Activated naive CD4-positive, alpha-beta T cell treated with anti-CD3 and anti-CD28 coated beads, Interleukin-2, amount 10 ng/mL, durations not matched to agents 7 days and 5 days (primary cell): Measurements from ENCODE around the gene IFNA17.
"Not testable (repeated sequence)": the region's sequence is repeated elsewhere in the genome, so short reads cannot be mapped to it uniquely, and the experiment has no call there.

ENCODE experiments used
- CTCF ChIA-PET: fragments of 350-600 bp; sonication (Branson Sonifier 250); formaldehyde crosslinking; loops from one replicate; lab custom pipeline; 2021; ENCODE audit warnings: antibody characterized with exemption; lab: Charles Lee
- DNase-seq: peaks from one replicate; pipeline ENCODE4 v3.0.0-alpha.2; 2020
- H3K27ac Mint-ChIP-seq: one replicate; pipeline ENCODE4 v1.8.0; 2021; ENCODE audit warnings: mild to moderate bottlenecking, moderate library complexity, mixed read lengths
- H3K27me3 Mint-ChIP-seq: one replicate; pipeline ENCODE4 v1.8.0; 2021; ENCODE audit warnings: mild to moderate bottlenecking, mixed read lengths
- H3K36me3 Mint-ChIP-seq: one replicate; pipeline ENCODE4 v1.8.0; 2021; ENCODE audit warnings: mixed read lengths
- H3K4me1 Mint-ChIP-seq: one replicate; pipeline ENCODE4 v1.8.0; 2021; ENCODE audit warnings: mixed read lengths
- H3K4me3 Mint-ChIP-seq: one replicate; pipeline ENCODE4 v1.8.0; 2021; ENCODE audit warnings: mild to moderate bottlenecking, moderate library complexity, mixed read lengths
- H3K9me3 Mint-ChIP-seq: one replicate; pipeline ENCODE4 v1.8.0; 2021; ENCODE audit warnings: mixed read lengths

Gene IFNA17

GRCh38 chr9:21187487-21187886 lies 40.5 kb downstream of the IFNA17 start, which contains the start of gene IFNA4:
Gene IFNA4 (minus strand): TSS chr9:21187587. CDS start chr9:21187531, 56 bp downstream.
- not testable (repeated sequence) for H3K4me1 Mint-ChIP-seq, H3K4me3 Mint-ChIP-seq, H3K27ac Mint-ChIP-seq, H3K36me3 Mint-ChIP-seq, DNase-seq, H3K9me3 Mint-ChIP-seq
- CTCF ChIA-PET: interaction anchor here (0.7 kb wide), 1 partner anchor 461 kb away, joined by 3 read pairs; no protein-coding TSS in a partner anchor
- H3K27me3 Mint-ChIP-seq: peaks cover 28% of the 10 kb centered on the region

GRCh38 chr9:21182810-21183736 lies 44.9 kb downstream of the IFNA17 start:
- not testable (repeated sequence) for H3K4me1 Mint-ChIP-seq, H3K36me3 Mint-ChIP-seq, H3K27ac Mint-ChIP-seq, H3K4me3 Mint-ChIP-seq, H3K9me3 Mint-ChIP-seq
- CTCF ChIA-PET: interaction anchor here (0.6 to 2.9 kb wide), 22 partner anchors 8 to 605 kb away, joined by 3 to 13 read pairs (median 4); partner anchors contain the start of genes IFNA14 and KLHL9
- DNase-seq: peak; percentile 40
- peaks cover 46% of the 10 kb centered on the region for H3K27me3 Mint-ChIP-seq
